SK-N-SH treated with all-trans-retinoic acid at 6 μM for 48 hours (cell line): Measurements from ENCODE around the gene KLF15.

ENCODE experiments used
- ATAC-seq: fragments of 200-7000 bp; cut with Tn5 transposase; 3 replicates; pipeline ENCODE4 v1.9.1; 2020; ENCODE audit warnings: mild to moderate bottlenecking, moderate library complexity
- BACH2 ChIP-seq: fragments of 250-450 bp; sonication (Bioruptor Pico); IDR thresholded peaks from 2 replicates; pipeline ENCODE4 v1.9.0; 2021; ENCODE audit warnings: mild to moderate bottlenecking, borderline replicate concordance
- CSDC2 ChIP-seq: fragments of 250-450 bp; sonication (Bioruptor Pico); IDR thresholded peaks from 2 replicates; pipeline ENCODE4 v1.5.0; 2020; ENCODE audit warnings: mild to moderate bottlenecking, moderate library complexity
- ESRRG ChIP-seq: fragments of 250-450 bp; sonication (Bioruptor Pico); IDR thresholded peaks from 2 replicates; pipeline ENCODE4 v1.6.1; 2021; ENCODE audit warnings: mild to moderate bottlenecking
- GLIS3 ChIP-seq: fragments of 250-450 bp; sonication (Bioruptor Pico); IDR thresholded peaks from 2 replicates; pipeline ENCODE4 v1.5.0; 2020; ENCODE audit warnings: mild to moderate bottlenecking, moderate library complexity
- ISL1 ChIP-seq: fragments of 250-450 bp; sonication (Bioruptor Pico); IDR thresholded peaks from 2 replicates; pipeline ENCODE4 v2.1.2; 2022; ENCODE audit warnings: mild to moderate bottlenecking, moderate library complexity
- OSR1 ChIP-seq: fragments of 250-450 bp; sonication (Bioruptor Pico); IDR thresholded peaks from 2 replicates; pipeline ENCODE4 v1.8.0; 2022; ENCODE audit warnings: moderate library complexity, mild to moderate bottlenecking, inconsistent platforms
- PPARA ChIP-seq: fragments of 250-450 bp; sonication (Bioruptor Pico); IDR thresholded peaks from 2 replicates; pipeline ENCODE4 v1.5.0; 2020; ENCODE audit warnings: mild to moderate bottlenecking, borderline replicate concordance
- RARB ChIP-seq: fragments of 250-450 bp; sonication (Bioruptor Pico); IDR thresholded peaks from 2 replicates; pipeline ENCODE4 v1.8.0; 2021; ENCODE audit warnings: mild to moderate bottlenecking, moderate library complexity
- TCF4 ChIP-seq: fragments of 250-450 bp; sonication (Bioruptor Pico); IDR thresholded peaks from 2 replicates; pipeline ENCODE4 v1.8.0; 2021; ENCODE audit warnings: mild to moderate bottlenecking, moderate library complexity, borderline replicate concordance
- ZC3H10 ChIP-seq: fragments of 250-450 bp; sonication (Bioruptor Pico); IDR thresholded peaks from 2 replicates; pipeline ENCODE4 v1.5.1; 2021; ENCODE audit warnings: mild to moderate bottlenecking, moderate library complexity
- ZFP3 ChIP-seq: fragments of 250-450 bp; sonication (Bioruptor Pico); IDR thresholded peaks from 2 replicates; pipeline ENCODE4 v1.5.0; 2020; ENCODE audit warnings: mild to moderate bottlenecking, moderate library complexity
- ZFP30 ChIP-seq: fragments of 450-650 bp; formaldehyde crosslinking; IDR thresholded peaks from 2 replicates; pipeline ENCODE4 v1.5.0; 2022; ENCODE audit warnings: mild to moderate bottlenecking, moderate library complexity
- ZNF565 ChIP-seq: fragments of 450-650 bp; formaldehyde crosslinking; conservative IDR thresholded peaks from 2 replicates; pipeline ENCODE4 v1.5.0; 2020; ENCODE audit warnings: low read depth, mild to moderate bottlenecking, moderate library complexity
- ZNF8 ChIP-seq: fragments of 450-650 bp; formaldehyde crosslinking; IDR thresholded peaks from 2 replicates; pipeline ENCODE4 v1.5.0; 2020; ENCODE audit warnings: mild to moderate bottlenecking, moderate library complexity
- TF ChIP-seq, protein P1 (sequence below): fragments of 250-450 bp; sonication (Bioruptor Pico); IDR thresholded peaks from 2 replicates; pipeline ENCODE4 v1.8.0; 2020; ENCODE audit warnings: mild to moderate bottlenecking, moderate library complexity, borderline replicate concordance
- TF ChIP-seq, protein P2 (sequence below): fragments of 250-450 bp; sonication (Bioruptor Pico); IDR thresholded peaks from 2 replicates; pipeline ENCODE4 v1.5.0; 2020; ENCODE audit warnings: mild to moderate bottlenecking, moderate library complexity
- TF ChIP-seq, protein P3 (sequence below): fragments of 250-450 bp; sonication (Bioruptor Pico); IDR thresholded peaks from 2 replicates; pipeline ENCODE4 v1.8.0; 2021; ENCODE audit warnings: low read depth, mild to moderate bottlenecking, moderate library complexity, borderline replicate concordance
- TF ChIP-seq, protein P4 (sequence below): fragments of 250-450 bp; sonication (Bioruptor Pico); IDR thresholded peaks from 2 replicates; pipeline ENCODE4 v1.5.1; 2021; ENCODE audit warnings: mild to moderate bottlenecking, moderate library complexity

The KLF15 gene

DNA sequence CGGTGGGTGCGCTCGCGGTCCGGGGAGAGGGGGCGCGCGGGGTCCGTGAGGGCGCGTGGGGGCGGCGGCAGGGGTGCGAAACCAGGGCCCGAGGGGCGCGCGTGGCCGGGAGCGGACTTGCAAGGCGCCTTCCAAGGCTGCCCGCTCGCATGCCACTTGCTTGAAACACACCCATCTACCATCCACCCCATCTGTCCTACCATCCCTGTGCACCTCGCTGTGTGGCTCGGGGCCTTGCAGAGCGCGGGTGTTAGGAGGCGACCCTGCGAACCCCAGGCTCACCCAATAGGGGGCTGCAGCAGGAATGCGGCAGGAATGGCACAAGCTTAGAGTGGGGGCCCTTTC, 37.7 kb upstream of the KLF15 start:
- no peak for TF ChIP-seq ZFP3 (CRISPR knock-in tag)
- no peak for TF ChIP-seq ZFP30
- TF ChIP-seq CSDC2 (CRISPR knock-in tag): no peak
- TF ChIP-seq GLIS3: no peak
- no peak for TF ChIP-seq ZNF565 (CRISPR knock-in tag)
- TF ChIP-seq PPARA (CRISPR knock-in tag): no peak
- TF ChIP-seq, protein P1, sequence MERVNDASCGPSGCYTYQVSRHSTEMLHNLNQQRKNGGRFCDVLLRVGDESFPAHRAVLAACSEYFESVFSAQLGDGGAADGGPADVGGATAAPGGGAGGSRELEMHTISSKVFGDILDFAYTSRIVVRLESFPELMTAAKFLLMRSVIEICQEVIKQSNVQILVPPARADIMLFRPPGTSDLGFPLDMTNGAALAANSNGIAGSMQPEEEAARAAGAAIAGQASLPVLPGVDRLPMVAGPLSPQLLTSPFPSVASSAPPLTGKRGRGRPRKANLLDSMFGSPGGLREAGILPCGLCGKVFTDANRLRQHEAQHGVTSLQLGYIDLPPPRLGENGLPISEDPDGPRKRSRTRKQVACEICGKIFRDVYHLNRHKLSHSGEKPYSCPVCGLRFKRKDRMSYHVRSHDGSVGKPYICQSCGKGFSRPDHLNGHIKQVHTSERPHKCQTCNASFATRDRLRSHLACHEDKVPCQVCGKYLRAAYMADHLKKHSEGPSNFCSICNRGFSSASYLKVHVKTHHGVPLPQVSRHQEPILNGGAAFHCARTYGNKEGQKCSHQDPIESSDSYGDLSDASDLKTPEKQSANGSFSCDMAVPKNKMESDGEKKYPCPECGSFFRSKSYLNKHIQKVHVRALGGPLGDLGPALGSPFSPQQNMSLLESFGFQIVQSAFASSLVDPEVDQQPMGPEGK (CRISPR knock-in tag): no peak
- no peak for TF ChIP-seq BACH2
- TF ChIP-seq ZNF8 (CRISPR knock-in tag): no peak
- TF ChIP-seq ESRRG (CRISPR knock-in tag): no peak
- TF ChIP-seq, protein P2, sequence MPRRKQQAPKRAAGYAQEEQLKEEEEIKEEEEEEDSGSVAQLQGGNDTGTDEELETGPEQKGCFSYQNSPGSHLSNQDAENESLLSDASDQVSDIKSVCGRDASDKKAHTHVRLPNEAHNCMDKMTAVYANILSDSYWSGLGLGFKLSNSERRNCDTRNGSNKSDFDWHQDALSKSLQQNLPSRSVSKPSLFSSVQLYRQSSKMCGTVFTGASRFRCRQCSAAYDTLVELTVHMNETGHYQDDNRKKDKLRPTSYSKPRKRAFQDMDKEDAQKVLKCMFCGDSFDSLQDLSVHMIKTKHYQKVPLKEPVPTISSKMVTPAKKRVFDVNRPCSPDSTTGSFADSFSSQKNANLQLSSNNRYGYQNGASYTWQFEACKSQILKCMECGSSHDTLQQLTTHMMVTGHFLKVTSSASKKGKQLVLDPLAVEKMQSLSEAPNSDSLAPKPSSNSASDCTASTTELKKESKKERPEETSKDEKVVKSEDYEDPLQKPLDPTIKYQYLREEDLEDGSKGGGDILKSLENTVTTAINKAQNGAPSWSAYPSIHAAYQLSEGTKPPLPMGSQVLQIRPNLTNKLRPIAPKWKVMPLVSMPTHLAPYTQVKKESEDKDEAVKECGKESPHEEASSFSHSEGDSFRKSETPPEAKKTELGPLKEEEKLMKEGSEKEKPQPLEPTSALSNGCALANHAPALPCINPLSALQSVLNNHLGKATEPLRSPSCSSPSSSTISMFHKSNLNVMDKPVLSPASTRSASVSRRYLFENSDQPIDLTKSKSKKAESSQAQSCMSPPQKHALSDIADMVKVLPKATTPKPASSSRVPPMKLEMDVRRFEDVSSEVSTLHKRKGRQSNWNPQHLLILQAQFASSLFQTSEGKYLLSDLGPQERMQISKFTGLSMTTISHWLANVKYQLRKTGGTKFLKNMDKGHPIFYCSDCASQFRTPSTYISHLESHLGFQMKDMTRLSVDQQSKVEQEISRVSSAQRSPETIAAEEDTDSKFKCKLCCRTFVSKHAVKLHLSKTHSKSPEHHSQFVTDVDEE: no peak
- no peak for TF ChIP-seq OSR1 (CRISPR knock-in tag)
- TF ChIP-seq TCF4 (CRISPR knock-in tag): no peak
- TF ChIP-seq ZC3H10 (CRISPR knock-in tag): no peak
- TF ChIP-seq, protein P3, sequence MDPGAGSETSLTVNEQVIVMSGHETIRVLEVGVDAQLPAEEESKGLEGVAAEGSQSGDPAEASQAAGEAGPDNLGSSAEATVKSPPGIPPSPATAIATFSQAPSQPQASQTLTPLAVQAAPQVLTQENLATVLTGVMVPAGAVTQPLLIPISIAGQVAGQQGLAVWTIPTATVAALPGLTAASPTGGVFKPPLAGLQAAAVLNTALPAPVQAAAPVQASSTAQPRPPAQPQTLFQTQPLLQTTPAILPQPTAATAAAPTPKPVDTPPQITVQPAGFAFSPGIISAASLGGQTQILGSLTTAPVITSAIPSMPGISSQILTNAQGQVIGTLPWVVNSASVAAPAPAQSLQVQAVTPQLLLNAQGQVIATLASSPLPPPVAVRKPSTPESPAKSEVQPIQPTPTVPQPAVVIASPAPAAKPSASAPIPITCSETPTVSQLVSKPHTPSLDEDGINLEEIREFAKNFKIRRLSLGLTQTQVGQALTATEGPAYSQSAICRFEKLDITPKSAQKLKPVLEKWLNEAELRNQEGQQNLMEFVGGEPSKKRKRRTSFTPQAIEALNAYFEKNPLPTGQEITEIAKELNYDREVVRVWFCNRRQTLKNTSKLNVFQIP (CRISPR knock-in tag): no peak
- TF ChIP-seq, protein P4, sequence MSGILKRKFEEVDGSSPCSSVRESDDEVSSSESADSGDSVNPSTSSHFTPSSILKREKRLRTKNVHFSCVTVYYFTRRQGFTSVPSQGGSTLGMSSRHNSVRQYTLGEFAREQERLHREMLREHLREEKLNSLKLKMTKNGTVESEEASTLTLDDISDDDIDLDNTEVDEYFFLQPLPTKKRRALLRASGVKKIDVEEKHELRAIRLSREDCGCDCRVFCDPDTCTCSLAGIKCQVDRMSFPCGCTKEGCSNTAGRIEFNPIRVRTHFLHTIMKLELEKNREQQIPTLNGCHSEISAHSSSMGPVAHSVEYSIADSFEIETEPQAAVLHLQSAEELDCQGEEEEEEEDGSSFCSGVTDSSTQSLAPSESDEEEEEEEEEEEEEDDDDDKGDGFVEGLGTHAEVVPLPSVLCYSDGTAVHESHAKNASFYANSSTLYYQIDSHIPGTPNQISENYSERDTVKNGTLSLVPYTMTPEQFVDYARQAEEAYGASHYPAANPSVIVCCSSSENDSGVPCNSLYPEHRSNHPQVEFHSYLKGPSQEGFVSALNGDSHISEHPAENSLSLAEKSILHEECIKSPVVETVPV (CRISPR knock-in tag): no peak
- TF ChIP-seq ISL1 (CRISPR knock-in tag): no peak
- ATAC-seq: no peak

DNA sequence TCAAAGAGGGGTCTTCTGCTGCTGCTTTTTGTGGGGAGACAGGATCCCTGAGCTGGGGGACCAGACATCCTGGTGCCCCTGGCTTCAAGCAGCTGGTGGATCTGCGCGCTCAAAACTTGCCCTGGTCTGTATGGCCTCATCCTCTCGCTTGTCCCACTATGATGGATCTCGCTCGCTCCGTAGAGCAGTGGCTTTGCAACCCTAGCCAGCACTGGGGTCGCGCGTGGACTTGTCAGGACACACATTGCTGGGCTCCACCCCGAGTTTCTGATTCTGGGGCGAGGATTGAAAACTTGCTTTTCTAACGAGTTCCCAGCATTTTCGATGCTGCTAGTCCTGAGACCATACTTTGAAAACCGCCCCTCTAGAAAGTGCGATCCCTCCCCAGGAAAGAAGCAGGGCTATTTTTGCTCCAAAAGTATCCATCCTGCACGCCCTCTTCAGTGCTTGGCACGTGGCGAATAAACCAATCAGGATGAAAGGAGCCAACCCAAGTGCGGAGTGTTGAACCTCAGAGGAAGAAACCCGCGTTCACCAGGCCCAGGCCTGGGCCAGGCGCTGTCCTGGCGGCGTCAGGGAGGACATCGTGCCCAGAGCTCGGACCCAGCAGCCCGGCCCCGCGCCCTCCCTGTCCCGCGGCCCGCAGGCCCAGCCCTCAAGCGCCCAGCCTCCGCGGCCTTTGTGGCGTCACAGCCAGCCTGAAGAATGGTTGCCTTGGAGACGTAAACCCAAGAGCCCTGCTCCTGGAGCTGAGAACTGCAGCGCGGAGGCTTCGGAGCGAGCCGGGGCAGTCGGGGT, 37.2 kb upstream of the KLF15 start, which contains the start of gene CFAP100:
Gene CFAP100, plus strand, starts transcription at position 731 of the 798 bp plus-strand sequence. CDS start 1,092 bp downstream, outside the sequence.
- ATAC-seq: no peak
- TF ChIP-seq PPARA (CRISPR knock-in tag) (no peak), RARB (CRISPR knock-in tag) (no peak)
- TF ChIP-seq, protein P1 (CRISPR knock-in tag): no peak
- TF ChIP-seq, protein P3 (CRISPR knock-in tag): no peak
